Sigmoid colon (tissue), 4 donors: ENCODE measurements around the gene RTN4.

ENCODE experiments used
- CTCF ChIP-seq, 4 experiments: fragments of 450-650 bp in 3 of 4; fragments of 200-600 bp in 1 of 4; IDR thresholded peaks; one replicate each; pipeline ENCODE4 v1.5.1; 2016 to 2019; ENCODE audit warnings: antibody characterized with exemption in 4 of 4, mild to moderate bottlenecking in 3 of 4, moderate library complexity in 2 of 4
- POLR2A ChIP-seq, 2 donors: fragments of 450-650 bp; IDR thresholded peaks; one replicate each; pipeline ENCODE4 v1.6.1; 2016; ENCODE audit warnings: antibody characterized with exemption in 2 of 2, mild to moderate bottlenecking in 2 of 2, moderate library complexity in 2 of 2
- POLR2AphosphoS5 ChIP-seq, 4 donors: sonication (generic); formaldehyde crosslinking; IDR thresholded peaks; one replicate each; pipeline ENCODE4 v1.6.1; 2017; ENCODE audit warnings: antibody characterized with exemption in 4 of 4

DNA sequence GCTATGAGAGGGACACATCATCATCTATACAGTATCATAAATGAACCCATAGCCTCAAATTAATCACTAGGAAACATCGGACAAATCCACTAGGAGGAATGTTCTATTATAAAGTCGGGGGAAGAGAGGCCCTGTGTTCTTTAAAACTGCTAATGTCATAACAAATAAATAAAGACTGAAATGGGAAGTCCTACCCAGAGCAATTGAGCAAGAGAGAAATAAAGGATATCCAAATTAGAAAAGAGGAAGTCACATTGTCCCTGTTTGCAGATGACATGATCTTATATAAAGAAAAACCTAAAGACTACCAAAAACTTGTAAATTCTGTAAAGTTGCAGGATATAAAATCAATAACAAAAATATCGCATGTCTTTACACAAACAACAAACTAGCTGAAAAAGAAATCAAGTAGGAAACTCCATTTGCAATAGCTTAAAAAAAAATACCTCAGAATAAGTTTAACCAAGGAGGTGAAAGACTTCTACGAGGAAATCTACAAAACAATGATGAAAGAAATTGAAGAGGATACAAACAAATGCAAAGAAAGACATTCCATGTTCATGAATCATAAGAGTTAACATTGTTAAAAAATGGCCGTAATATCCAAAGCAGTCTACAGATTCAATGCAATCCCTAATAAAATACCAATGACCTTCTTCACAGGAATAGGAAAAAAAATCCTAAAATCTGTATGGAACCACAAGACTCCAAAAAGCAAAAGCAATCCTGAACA, 30.6 kb downstream of the RTN4 start:
- no peak for TF ChIP-seq CTCF (IDR thresholded peaks at IDR 0.05)
- no peak for TF ChIP-seq POLR2AphosphoS5 (IDR thresholded peaks at IDR 0.05)
- no peak for TF ChIP-seq POLR2A (IDR thresholded peaks at IDR 0.05)
